ENCODE measurements around the gene CHAF1B.

The CHAF1B gene

DNA sequence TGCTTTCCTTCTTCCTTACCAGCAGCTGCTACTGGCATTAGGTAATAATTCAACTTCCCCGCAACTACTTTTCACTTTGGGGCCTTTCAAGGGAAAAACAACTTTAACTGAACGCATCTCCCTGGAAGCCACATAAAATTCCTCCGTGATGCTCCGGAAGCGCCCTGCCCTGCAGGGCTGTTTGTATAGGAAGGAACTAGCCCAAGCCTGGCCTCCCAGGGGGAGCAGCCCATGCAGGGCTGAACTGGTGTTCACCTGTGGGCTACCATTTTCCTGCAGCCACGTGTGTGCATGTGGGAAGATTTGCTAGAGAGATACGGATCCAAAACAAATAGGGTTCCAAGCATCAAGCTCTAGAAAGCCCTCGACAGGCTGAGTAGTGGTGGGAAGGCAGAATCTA, 80.3 kb downstream of the CHAF1B start:
- DNase-seq = no peak

DNA sequence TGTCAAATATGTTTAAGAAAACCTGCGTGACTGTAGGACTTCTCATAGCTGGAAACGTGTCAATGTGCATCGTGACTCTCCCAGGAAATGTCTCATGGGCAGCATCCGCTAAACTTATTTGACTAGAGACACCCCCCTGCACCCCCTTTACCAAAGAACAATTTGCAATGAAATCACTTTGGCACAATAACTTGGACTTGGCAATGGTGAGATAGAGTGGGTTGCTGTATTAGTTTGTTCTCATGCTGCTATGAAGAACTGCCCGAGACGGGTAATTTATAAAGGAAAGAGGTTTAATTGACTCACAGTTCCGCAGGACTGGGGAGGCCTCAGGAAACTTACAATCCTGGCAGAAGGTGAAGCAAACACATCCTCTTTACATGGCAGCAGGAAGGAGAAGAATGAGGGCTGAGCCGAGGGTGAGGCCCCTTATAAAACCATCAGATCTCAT, 80.9 kb downstream of the CHAF1B start:
- DNase-seq = no peak
